Measurements from ENCODE around the gene TBC1D5. TPM values are rescaled to one million over a fixed set of nuclear protein-coding genes. Genes with fewer than 3 reads are reported as not detected.

The TBC1D5 gene
- total RNA-seq, 1 experiment from 2014 or later: 33.9 TPM

GRCh38 chr3:17680530-17680929 lies 61.9 kb downstream of the TBC1D5 start:
- H3K4me1 ChIP-seq (ENCODE audit: control insufficient read depth in 1 of 2, insufficient read depth in 2 of 2, low read length in 2 of 2): no peaks in the 10 kb centered on the region
- intact Hi-C loops (cut with micrococcal nuclease): loop anchor here (10.0 kb wide), 1 partner anchor 136 kb away; no protein-coding TSS in a partner anchor
- no peak for ATAC-seq
- H3K9me3 ChIP-seq (ENCODE audit: control insufficient read depth in 1 of 2, insufficient read depth in 1 of 2, low read depth in 1 of 2, low read length in 2 of 2): no peaks in the 10 kb centered on the region
- H3K27ac ChIP-seq (ENCODE audit: low read depth, low read length): no peak overlapping the region
- TF ChIP-seq EGR1 (IDR thresholded peaks at IDR 0.05; ENCODE audit: low read depth) (no peak), SIN3A (IDR thresholded peaks at IDR 0.05; ENCODE audit: low read depth) (no peak)
- CTCF ChIA-PET: no interaction called here
- 0 out of 2 replicates have a peak, but pooled peaks cover 4% of the 10 kb centered on the region for H4K20me1 ChIP-seq (ENCODE audit: insufficient read depth)
- POLR2A ChIA-PET: no interaction called here
- RAD21 ChIA-PET (ENCODE audit: low non-redundant PET in 1 of 2, low total read pairs in 2 of 2, uncharacterized antibody in 2 of 2, unreplicated experiment in 2 of 2): no interaction called here
- no peak for DNase-seq (ENCODE audit: low read depth, low spot score)
- H3K36me3 ChIP-seq (ENCODE audit: control insufficient read depth in 1 of 2, insufficient read depth in 2 of 2, low read length in 2 of 2): no peaks in the 10 kb centered on the region
- no peak overlapping the region for H3K4me3 ChIP-seq (replicated peaks in 1 of 2; ENCODE audit: low read depth in 1 of 2, low read length in 2 of 2)
- no peak overlapping the region for H3K4me2 ChIP-seq (ENCODE audit: low read length)
- no peak overlapping the region for H3K9ac ChIP-seq (ENCODE audit: low read length)
- H2AFZ ChIP-seq (ENCODE audit: low read depth, low read length, poor library complexity, severe bottlenecking): no peak overlapping the region
- BruUV-seq (replicated peaks): no TSS peak
- no peaks in the 10 kb centered on the region for H3K9me2 ChIP-seq (ENCODE audit: insufficient read depth)
- H3K79me2 ChIP-seq (ENCODE audit: insufficient read depth, low read length): peaks cover 35% of the 10 kb centered on the region
- H3K27me3 ChIP-seq (ENCODE audit: insufficient read depth, low read length): no peaks in the 10 kb centered on the region

- intact Hi-C loops (cut with micrococcal nuclease): no loop called here
- Histone ChIP-seq H3K27ac (ENCODE audit: low read depth, low read length) (no peak overlapping the region), H4K20me1 (ENCODE audit: insufficient read depth) (0 out of 2 replicates have a peak, but pooled peaks cover 4% of the 10 kb centered on the region), H3K36me3 (ENCODE audit: control insufficient read depth in 1 of 2, insufficient read depth in 2 of 2, low read length in 2 of 2) (no peaks in the 10 kb centered on the region), H3K9ac (ENCODE audit: low read length) (no peak overlapping the region), H3K9me3 (ENCODE audit: control insufficient read depth in 1 of 2, insufficient read depth in 1 of 2, low read depth in 1 of 2, low read length in 2 of 2) (no peaks in the 10 kb centered on the region), H3K9me2 (ENCODE audit: insufficient read depth) (no peaks in the 10 kb centered on the region), H3K79me2 (ENCODE audit: insufficient read depth, low read length) (peaks cover 25% of the 10 kb centered on the region), H2AFZ (ENCODE audit: low read depth, low read length, poor library complexity, severe bottlenecking) (no peak overlapping the region), H3K27me3 (ENCODE audit: insufficient read depth, low read length) (no peaks in the 10 kb centered on the region), H3K4me3 (replicated peaks in 1 of 2; ENCODE audit: low read depth in 1 of 2, low read length in 2 of 2) (no peak overlapping the region), H3K4me1 (ENCODE audit: control insufficient read depth in 1 of 2, insufficient read depth in 2 of 2, low read length in 2 of 2) (no peaks in the 10 kb centered on the region), H3K4me2 (ENCODE audit: low read length) (no peak overlapping the region)
- ATAC-seq (no peak), DNase-seq (ENCODE audit: low read depth, low spot score) (no peak)
- no TSS peak for BruUV-seq (replicated peaks)
- ChIA-PET CTCF (no interaction called here), POLR2A (no interaction called here), RAD21 (ENCODE audit: low non-redundant PET in 1 of 2, low total read pairs in 2 of 2, uncharacterized antibody in 2 of 2, unreplicated experiment in 2 of 2) (no interaction called here)
- TF ChIP-seq ATF3 (IDR thresholded peaks at IDR 0.05): no peak
- no peak for TF ChIP-seq CEBPB (IDR thresholded peaks at IDR 0.05; ENCODE audit: low read depth)
These were observed 64.2 kb downstream of the TBC1D5 start for GRCh38 chr3:17678116-17678741.

Measured in HCT116 (cell line).